GM19395 (cell line): ENCODE data around the gene PMIS2.
"Not testable (repeated sequence)": the region's sequence is repeated elsewhere in the genome, so short reads cannot be mapped to it uniquely, and the experiment has no call there.

ENCODE experiments used
- ATAC-seq: cut with Tn5 transposase; IDR thresholded peaks from one replicate; pipeline ENCODE4 v1.9.1; 2021; ENCODE audit warnings: mild to moderate bottlenecking, moderate library complexity; ENCODE audit not compliant: unreplicated experiment

The PMIS2 gene

DNA sequence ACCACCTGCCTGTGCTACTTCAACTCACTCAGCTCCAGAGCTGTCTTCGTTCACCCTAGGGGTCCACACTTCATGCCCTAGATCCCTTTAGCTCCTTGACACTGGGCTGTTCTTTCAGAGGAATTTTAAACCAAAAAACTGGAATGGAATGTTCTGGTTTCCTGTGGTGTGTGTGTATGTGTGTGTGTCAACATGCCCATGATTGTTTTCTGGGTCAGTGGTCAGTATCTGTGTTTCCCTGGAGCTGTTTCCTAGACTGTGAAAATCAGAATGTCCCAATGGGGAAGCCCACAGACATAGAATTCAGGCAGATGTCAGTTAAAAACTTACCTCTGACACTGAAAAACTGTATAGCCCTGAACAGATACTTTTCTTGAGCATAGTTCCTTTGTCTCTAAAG, 1.3 kb downstream of the PMIS2 start:
- ATAC-seq = no peak

DNA sequence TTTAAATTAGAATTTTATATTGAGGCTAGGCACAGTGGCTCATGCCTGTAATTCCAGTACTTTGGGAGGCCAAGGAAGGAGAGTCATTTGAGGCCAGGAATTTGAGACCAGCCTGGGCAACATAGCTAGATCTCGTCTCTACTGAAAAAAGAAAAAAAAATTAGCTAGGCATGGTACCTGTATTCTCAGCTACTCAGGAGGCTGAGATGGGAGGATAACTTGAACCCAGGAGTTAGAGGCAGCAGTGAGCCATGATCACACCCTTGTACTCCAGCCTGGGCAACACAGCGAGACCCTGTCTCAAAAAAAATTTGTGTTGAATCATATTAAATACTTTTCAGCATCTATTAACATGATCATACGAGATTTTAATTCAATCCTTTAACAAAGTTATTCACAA, 4.9 kb downstream of the PMIS2 start:
- no peak for ATAC-seq

DNA sequence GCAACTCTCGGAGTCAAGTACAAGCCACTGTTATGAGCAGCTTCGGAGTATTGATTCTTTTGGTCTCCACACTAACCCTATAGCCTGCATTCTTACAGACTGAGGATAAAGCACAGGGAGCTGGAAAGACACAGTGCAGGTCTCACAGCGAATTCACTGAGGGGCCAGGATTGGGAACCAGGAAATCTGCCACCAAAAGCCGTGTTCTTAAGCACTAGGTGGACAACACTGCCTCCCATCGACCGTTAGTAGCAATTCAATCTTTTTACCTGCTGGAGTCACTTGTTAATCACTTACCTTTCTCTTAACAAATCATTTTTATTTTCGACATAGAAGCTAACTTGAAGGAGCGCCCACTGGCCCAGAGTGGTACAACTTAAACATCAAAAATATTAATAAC, 6.3 kb downstream of the PMIS2 start:
- no peak for ATAC-seq

DNA sequence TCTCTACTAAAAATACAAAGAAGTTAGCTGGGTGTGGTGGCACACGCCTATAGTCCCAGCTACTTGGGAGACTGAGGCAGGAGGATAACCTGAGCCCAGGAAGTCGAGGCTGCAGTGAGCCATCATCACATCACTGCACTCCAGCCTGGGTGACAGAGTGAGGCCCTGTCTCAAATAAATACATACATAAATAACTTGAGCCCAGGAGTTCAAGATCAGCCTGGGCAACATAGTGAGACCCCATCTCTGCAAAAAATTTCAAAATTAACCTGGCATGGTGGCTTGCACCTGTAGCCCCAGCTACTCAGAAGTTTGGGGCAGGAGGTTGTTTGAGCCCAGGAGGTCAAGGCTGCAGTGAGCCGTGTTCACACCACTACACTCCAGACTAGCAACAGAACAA, 9.1 kb downstream of the PMIS2 start:
- ATAC-seq = not testable (repeated sequence)

DNA sequence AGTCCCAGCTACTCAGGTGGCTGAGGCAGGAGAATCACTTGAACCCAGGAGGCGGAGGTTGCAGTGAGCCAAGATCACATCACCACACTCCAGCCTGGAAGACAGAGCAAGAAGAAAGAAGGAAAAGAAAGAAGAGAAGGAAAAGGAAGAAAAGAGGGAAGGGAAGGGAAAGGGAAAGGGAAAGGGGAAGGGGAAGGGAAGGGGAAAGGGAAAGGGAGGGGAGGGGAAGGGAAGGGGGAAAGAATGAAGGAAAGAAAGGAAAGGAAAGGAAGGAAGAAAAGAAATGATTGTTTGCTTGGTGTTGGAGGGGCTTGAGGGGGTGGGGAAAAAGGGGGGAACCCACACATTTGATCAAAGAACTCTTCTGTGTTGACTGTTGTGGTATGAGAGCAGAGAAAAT, 10.0 kb downstream of the PMIS2 start:
- no peak for ATAC-seq

DNA sequence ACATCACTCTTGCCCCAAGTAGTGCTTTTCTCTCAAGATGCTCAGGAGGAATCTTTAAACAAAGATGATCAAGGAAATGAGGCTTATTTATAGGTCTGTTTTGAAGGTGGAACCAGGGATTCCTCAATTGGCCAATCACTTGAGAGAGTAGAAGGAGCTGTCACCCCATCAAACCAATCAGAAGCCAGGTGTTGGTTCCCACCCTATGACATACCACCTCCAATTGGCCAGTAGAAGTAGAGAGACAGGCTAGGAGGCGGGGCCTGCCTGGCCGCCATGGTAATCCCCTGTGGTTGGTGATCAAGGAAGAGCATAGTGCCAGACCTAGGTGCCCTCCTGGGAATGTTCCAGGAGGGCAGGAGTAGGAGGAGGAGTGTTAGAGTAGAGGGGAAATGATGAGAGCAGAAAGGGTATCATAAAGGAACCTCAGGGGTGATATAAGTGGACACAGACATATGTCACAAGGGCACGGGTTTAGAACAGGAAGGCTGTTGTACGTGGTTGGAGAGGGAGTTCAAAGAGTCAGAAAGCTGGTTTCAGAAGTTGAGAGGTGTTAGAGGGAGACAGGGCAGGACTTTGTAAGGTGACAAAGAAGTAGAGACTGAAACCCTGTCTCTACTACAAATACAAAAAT, 10.5 kb downstream of the PMIS2 start:
- ATAC-seq = peak; percentile 69

DNA sequence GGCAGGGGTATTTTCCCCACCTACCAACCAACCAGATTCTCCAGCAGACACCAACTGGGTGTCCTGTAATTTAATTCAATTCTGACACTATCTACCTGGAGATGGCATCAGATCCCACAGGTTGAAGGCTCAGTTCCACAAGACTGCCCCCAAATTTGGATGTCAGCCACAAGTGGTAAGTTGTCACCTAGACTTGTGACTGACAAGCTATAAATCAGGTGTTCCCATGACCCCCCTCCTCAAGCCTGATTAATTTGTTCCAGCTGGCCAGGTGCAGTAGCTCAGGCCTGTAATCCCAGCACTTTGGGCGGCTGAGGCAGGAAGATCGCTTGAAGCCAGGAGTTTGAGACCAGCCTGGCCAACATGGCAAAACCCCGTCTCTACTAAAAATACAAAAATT, 16.0 kb downstream of the PMIS2 start:
- no peak for ATAC-seq

DNA sequence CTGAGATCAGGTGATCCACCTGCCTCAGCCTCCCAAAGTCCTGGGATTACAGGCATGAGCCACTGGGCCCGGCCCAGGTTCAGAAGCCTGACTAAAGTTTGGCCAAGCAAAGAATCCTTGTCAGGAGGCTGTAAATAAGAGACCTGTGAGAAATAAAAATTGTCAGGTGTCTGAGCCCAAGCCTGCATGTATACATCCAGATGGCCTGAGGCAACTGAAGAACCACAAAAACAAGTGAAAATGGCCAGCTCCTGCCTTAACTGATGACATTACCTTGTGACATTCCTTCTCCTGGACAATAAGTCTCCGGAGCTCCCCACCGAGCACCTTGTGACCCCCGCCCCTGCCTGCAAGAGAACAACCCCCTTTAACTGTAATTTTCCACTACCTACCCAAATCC, 18.5 kb downstream of the PMIS2 start:
- not testable (repeated sequence) for ATAC-seq

DNA sequence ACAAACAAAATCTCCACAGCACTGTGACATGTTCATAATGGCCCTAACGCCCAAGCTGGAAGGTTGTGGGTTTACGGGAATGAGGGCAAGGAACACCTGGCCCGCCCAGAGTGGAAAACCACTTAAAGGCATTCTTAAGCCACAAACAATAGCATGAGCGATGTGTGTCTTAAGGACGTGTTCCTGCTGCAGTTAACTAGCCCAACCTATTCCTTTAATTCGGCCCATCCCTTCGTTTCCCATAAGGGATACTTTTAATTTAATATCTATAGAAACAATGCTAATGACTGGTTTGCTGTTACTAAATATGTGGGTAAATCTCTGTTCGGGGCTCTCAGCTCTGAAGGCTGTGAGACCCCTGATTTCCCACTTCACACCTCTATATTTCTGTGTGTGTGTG, 21.2 kb downstream of the PMIS2 start:
- not testable (repeated sequence) for ATAC-seq

DNA sequence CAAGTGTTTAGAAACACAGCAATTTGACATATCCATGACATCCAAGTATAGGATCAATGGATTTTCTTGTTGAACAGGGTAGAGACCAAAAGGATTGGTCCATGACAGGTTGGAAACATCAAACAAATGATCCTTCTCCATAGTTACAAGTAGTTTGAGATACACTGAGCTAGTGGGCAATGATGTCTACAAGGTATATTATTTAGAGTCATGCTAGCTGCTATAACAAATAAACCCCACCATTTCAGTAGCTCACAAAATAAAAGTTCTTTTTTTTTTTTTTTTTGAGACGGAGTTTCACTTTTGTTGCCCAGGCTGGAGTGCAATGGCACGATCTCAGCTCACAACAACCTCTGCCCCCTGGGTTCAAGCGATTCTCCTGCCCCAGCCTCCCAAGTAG, 21.7 kb downstream of the PMIS2 start:
- ATAC-seq = no peak

DNA sequence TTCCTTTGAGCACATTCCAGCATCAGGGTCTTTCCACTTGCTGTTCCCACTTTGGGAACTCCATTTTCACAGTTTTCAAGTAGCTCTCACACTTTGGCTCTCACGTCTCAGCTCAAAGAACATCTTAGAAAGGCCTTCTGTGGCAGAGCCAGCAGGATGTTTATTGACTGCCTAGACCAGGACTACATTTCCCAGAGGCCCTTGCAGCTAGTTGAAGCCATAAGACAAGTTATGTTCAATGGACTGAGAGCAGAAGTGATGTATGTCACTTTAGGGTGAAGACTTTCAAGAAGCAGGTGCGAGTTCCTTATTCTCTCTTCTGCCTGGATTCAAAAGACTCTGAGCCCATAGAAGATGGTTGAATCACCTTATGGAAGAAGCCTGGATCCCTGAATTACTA, 22.3 kb downstream of the PMIS2 start:
- no peak for ATAC-seq

DNA sequence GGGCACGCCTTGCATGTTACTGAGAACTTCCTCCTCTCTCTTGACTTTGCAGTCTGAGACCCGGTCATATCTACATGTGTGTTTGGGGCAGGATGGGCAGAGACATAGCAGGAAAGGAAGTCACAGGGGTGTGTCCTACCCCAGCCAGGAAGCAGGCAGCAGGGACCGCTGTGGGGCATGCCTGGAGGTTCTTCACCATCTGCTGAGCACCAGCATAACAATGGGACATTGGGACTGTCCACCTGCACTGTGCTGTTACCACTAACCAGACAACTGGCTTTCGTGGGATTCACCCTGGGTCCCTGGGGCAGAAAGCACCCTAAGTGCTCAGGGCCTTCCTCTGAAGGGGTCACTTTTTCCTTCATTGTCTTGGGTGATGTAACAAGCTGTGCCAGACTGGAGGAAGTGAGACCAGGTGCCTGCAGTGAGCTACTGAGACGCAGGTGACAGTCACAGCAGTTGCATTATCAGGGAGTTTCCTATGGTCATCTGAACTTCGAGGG, 23.9 kb downstream of the PMIS2 start:
- ATAC-seq = no peak

DNA sequence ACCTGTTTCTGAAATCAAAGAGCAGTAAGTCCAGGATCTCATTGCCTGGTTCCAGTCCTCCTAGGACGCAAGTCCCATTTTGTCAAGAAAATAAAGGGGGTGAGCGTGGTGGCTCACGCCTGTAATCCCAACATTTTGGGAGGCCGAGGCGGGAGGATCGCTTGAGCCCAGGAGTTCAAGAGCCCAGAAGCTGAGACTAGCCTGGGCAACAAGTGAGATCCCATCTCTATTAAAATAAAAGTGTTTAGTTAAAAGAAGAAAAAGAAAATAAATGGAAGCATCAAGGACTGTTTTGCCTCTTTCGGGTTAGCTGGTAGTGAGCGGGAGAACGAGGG, 26.2 kb downstream of the PMIS2 start:
- ATAC-seq = no peak

DNA sequence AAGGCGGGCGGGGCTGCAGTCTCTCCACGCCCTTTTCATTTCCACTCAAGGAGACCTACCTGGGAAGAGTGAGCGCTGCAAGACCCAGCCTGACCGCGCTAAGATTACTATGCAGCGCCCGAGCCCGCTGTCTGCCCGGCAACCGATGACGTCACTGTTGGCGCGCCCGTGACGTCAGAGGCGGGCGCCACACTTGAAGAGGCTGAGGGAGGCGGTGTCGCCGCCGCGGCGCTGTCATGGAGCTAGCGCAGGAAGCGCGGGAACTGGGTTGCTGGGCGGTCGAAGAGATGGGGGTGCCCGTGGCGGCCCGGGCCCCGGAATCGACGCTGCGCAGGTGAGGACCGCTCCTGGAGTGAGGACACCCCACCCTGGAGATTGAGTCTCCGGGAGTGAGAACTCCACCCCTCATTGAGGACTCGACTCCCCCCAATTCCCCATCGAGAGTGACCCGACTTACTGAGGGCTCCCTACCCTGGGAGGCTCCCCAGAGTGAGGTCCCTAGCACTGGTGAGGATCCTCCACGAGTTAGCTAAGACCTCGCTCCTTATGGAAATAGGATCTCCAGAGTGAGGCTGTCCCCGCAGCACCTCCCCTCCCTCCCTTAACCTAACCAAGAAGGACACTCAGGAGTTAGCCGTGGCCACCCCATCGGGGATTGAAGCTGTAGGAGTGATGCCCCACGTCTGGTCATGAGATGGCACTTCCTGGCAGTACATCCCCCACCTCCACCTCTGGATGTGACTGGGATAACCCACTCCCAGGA, 26.8 kb downstream of the PMIS2 start, which contains the start of gene HAUS5:
Gene HAUS5, plus strand, starts transcription at position 177 of the 763 bp plus-strand sequence. Its CDS starts 60 bp downstream, at position 237.
- peak; percentile 83 for ATAC-seq

DNA sequence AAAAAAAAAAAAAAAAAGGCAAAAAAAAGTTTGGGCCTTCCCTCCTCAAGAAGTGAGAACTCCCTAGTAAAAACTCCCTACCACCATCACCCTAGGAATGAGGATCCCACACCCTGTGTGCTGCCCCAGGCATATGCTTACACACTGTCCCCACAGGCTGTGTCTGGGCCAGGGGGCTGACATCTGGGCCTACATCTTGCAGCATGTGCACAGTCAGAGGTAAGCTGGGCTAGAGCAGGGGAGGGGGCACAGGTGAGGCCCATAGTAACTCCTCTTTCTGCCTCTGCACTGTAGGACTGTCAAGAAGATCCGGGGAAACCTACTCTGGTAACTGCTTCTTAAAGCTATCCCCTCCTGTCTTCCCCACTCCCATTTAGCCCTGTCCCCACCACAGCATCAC, 27.6 kb downstream of the PMIS2 start:
- ATAC-seq = no peak

DNA sequence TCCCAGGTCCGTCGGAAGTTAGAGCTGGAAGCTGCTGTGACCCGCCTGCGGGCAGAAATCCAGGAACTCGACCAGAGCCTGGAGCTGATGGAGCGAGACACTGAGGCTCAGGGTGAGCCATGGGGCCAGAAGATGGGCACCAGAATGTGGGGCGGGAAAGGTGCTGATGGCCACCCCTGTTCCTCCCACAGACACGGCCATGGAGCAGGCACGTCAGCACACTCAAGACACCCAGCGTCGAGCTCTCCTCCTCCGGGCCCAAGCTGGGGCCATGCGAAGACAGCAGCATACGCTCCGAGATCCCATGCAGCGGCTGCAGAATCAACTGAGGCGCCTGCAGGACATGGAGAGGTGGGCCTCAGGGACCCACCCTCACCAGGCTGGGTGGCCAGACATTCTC, 29.1 kb downstream of the PMIS2 start:
- ATAC-seq = no peak

DNA sequence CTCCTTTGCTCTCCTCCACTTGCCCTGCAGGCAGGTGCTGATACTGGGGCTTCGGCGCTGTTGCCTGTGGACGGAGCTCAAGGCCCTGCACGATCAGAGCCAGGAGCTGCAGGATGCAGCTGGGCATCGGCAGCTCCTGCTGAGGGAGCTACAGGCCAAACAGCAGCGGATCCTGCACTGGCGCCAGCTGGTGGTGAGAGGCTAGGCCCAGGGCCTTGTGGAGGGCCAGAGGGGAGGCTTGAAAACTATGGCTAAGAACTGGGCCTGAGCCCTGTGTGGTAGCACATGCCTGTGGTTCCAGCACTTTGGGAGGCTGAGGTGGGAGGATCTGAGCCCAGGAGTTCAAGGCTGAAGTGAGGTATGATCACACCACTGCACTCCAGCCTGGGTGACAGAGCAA, 32.9 kb downstream of the PMIS2 start:
- ATAC-seq = no peak

DNA sequence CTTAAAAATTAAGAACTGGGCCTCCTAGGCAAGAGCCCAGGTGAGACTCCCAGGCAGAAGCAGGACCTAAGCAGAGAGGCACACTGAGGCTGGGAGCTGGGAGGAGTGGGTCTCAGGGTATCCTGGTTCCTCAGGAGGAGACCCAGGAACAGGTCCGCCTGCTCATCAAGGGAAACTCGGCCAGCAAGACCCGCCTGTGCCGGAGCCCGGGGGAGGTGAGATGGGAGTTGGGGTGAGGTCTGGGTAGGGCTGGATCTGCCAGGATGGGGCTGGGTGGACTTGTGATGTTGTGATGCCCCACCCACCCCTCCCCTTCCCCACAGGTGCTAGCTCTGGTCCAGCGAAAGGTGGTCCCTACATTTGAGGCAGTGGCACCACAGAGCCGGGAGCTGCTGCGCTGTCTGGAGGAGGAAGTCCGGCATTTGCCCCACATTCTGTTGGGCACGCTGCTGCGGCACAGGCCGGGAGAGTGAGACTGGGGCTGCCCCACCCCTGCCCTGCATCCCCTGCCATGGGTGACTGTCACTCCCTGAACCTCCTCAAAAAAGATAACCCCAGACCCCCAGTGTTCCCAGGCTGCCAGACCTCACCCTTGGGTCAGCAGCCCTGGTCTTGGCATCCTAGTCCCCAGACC, 33.4 kb downstream of the PMIS2 start:
- no peak for ATAC-seq

DNA sequence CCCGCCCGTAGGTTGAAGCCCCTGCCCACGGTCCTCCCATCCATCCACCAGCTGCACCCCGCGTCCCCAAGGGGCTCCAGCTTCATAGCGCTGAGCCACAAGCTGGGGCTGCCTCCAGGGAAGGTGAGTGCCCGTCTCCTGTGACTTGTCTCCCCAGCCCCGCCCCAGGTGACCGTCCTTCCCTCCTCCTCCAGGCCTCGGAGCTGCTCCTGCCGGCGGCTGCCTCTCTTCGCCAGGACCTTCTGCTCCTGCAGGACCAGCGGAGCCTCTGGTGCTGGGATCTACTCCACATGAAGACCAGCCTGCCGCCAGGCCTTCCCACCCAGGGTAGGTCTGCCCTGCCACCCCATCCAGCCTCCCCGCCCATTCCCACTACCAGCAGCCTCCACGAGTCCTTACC, 34.0 kb downstream of the PMIS2 start:
- no peak for ATAC-seq

DNA sequence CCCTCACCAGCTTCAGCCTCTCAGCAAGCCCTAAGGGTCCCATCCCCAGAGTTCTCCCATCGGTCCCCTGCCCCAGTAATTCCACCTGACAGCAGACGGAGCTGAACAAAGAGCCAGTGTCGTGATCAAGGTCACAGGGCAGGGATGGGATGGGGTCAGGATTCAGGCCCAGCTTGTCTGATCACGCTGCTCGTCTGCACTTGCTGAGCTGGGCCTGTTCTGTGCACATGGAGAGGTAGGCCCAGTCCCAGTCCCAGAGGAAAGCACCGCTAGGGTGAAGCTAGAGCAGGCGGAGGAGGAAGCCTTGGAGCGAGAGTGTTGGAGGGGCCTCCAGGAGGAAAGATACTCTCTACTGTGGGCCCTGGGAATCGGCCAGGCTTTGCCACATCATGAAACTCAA, 35.7 kb downstream of the PMIS2 start:
- ATAC-seq = no peak

DNA sequence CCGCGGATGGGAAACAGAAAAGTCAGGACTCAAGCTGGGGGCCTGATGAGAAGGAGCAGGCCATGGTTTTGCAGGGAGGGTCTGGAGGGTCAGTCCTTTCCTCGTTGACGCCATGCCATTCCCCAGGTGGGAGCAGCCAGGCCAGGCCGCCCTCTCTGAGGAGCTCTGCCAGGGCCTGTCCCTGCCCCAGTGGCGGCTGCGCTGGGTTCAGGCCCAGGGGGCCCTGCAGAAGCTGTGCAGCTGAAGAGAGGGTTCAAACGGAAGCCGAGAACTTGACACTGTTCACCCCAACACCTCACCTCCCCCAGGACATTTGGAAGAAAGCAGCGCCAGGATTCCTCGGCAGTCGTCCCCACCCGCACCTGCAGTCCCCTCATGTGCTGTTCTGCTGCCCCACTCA, 36.8 kb downstream of the PMIS2 start:
- ATAC-seq = no peak
